Measurements from ENCODE around the gene KIAA0753.
"Not testable (repeated sequence)": the region's sequence is repeated elsewhere in the genome, so short reads cannot be mapped to it uniquely, and the experiment has no call there.

KIAA0753 gene

DNA sequence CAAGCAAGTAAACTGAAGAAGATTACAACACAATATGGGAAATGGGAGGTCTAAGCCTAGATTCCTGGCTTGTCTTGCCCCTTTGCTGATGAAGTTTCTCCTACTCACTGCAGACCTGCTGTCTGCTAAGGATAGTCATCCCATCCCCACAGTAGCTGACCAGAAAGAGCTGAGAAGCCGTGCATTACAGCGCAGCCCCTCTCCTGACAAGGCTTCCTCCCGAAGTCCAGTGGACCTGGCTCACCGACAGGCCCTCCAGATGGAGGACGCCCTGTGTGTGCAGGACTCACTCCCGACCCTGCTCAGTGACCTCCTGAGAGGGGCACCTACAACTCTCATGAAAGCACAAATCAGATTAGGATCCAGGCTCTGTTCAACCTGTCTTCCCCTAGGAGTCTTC is 35.4 kb downstream of the KIAA0753 start:
- no peak for FAIRE-seq
- TF ChIP-seq POLR2A (IDR thresholded peaks at IDR 0.05; ENCODE audit: low read depth, low read length) (no peak), PAX5 (IDR thresholded peaks at IDR 0.05; ENCODE audit: insufficient read depth, low read length, severe bottlenecking) (no peak), SPI1 (IDR thresholded peaks at IDR 0.05; ENCODE audit: low read depth, low read length) (no peak), POLR2AphosphoS5 (IDR thresholded peaks at IDR 0.05; ENCODE audit: low read depth, low read length) (no peak), POU2F2 (IDR thresholded peaks at IDR 0.05; ENCODE audit: low read depth, low read length) (no peak), TAF1 (IDR thresholded peaks at IDR 0.05; ENCODE audit: low read depth, low read length) (no peak)
- DNase-seq (ENCODE audit: insufficient read length, low spot score): no peak

DNA sequence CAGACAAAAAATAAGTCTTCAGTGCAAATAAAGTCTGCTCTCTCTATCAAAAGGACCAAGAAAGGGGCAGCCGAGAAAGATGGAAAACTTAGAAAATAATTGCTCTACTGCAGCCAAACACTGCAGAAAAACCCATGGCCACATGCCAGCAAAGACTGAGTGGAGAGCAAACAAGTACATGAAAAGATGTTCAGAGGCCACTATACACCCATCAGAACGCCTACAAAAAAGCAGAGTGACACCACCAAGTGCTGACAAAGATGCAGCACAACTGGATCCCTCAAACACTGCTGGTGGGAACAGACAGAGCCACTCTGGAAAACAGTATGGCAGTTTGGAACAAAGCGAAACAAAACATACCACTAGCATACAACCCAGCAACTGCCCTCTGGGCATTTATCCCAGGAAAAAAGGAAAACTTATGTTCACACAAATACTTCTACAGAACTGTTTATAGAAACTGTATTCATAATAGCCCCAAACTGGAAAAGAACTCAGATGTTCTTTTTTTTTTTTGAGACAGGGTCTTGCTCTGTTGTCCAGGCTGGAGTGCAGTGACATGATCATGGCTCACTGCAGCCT is 36.7 kb downstream of the KIAA0753 start:
- DNase-seq (ENCODE audit: insufficient read length, low spot score): no peak
- FAIRE-seq: no peak
- TF ChIP-seq POLR2A (IDR thresholded peaks at IDR 0.05; ENCODE audit: low read depth, low read length): no peak
- TF ChIP-seq PAX5 (IDR thresholded peaks at IDR 0.05; ENCODE audit: insufficient read depth, low read length, severe bottlenecking): no peak
- TF ChIP-seq TAF1 (IDR thresholded peaks at IDR 0.05; ENCODE audit: low read depth, low read length): no peak
- TF ChIP-seq SPI1 (IDR thresholded peaks at IDR 0.05; ENCODE audit: low read depth, low read length): no peak
- TF ChIP-seq POLR2AphosphoS5 (IDR thresholded peaks at IDR 0.05; ENCODE audit: low read depth, low read length): no peak
- no peak for TF ChIP-seq POU2F2 (IDR thresholded peaks at IDR 0.05; ENCODE audit: low read depth, low read length)

DNA sequence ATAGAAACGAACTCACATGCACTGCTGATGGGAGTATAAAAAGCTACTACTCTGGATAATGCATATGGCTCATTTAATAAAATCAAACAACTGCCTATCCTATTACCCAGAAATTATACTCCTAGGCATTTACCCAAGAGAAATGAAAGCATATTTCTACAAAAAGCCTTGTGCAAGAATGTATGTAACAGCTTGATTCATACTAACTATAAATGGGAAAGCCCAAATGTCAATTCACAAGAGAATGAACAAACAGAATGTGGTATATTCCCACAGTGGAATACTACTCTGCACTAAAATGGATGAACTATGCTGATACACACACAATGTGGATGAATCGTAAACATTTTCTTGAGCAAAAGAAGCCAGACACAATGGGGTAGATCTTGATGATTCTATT is 38.4 kb downstream of the KIAA0753 start:
- FAIRE-seq: no peak
- DNase-seq (ENCODE audit: insufficient read length, low spot score): no peak
- no peak for TF ChIP-seq POLR2AphosphoS5 (IDR thresholded peaks at IDR 0.05; ENCODE audit: low read depth, low read length)
- TF ChIP-seq TAF1 (IDR thresholded peaks at IDR 0.05; ENCODE audit: low read depth, low read length): no peak
- no peak for TF ChIP-seq POU2F2 (IDR thresholded peaks at IDR 0.05; ENCODE audit: low read depth, low read length)
- TF ChIP-seq PAX5 (IDR thresholded peaks at IDR 0.05; ENCODE audit: insufficient read depth, low read length, severe bottlenecking): no peak

DNA sequence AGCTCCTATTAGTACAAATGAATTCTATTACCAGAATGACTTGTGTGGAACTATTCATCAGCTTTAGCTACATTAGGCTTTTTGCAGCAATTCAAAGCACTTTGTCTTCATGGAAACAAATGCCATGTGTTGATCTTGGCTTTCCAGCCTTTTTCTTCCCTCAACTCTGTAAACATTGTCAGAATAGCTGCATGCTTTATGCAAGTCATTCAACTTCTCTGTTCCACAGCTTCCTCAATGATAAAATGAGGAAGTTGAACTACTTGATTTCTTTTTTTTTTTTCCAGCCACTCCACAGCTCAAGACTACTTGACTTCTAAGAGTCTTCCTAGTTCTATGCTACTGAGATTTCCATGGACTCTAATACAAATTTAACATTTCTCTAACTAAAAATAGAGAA is 41.1 kb downstream of the KIAA0753 start:
- FAIRE-seq: no peak
- DNase-seq (ENCODE audit: insufficient read length, low spot score): no peak
- TF ChIP-seq SPI1 (IDR thresholded peaks at IDR 0.05; ENCODE audit: low read depth, low read length) (peak; percentile 17; the same call in 1 of the 2 replicates), POLR2AphosphoS5 (IDR thresholded peaks at IDR 0.05; ENCODE audit: low read depth, low read length) (no peak)

DNA sequence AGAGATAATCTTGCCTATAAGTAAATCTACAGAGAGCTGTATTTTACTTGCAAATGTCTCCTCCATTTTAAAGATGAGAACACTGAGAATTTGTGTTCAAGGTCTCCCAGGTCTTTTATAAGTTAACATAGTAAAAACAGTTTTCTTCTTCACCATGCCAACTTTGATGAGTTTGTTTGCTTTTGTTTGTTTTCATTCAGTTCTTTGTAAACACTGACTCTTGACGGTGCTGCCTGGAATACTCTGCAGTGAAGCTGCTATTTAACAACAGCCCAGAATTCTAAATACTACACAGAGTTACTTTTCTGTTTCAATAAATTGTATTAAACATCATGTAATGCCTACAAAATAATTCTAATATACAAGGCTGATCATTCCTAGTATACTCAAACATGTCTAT is 42.8 kb downstream of the KIAA0753 start:
- DNase-seq (ENCODE audit: insufficient read length, low spot score) (no peak), FAIRE-seq (no peak)
- no peak for TF ChIP-seq POU2F2 (IDR thresholded peaks at IDR 0.05; ENCODE audit: low read depth, low read length)
- TF ChIP-seq TAF1 (IDR thresholded peaks at IDR 0.05; ENCODE audit: low read depth, low read length): no peak
- TF ChIP-seq POLR2A (IDR thresholded peaks at IDR 0.05; ENCODE audit: low read depth, low read length): no peak

DNA sequence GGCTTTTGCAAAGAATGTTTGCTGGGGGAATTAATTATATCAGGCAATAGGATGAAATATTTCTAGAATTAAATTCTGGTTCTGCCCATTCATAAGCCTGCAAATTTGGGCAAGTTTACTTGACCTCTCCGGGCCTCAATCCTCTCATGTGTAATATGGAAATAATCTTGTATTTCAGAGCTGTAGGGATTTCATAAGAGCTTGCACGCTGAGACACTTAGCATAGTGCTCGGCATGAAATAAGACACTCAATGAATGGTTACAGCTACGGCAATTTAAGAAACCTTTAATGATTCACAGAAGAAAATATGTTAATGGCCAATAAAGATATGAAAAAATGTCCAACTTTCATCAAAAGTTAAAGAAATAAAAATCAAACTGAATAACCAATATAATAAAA is 43.6 kb downstream of the KIAA0753 start:
- FAIRE-seq (no peak), DNase-seq (ENCODE audit: insufficient read length, low spot score) (no peak)
- no peak for TF ChIP-seq POLR2AphosphoS5 (IDR thresholded peaks at IDR 0.05; ENCODE audit: low read depth, low read length)
- no peak for TF ChIP-seq TAF1 (IDR thresholded peaks at IDR 0.05; ENCODE audit: low read depth, low read length)
- no peak for TF ChIP-seq SPI1 (IDR thresholded peaks at IDR 0.05; ENCODE audit: low read depth, low read length)
- no peak for TF ChIP-seq POLR2A (IDR thresholded peaks at IDR 0.05; ENCODE audit: low read depth, low read length)
- no peak for TF ChIP-seq POU2F2 (IDR thresholded peaks at IDR 0.05; ENCODE audit: low read depth, low read length)
- no peak for TF ChIP-seq PAX5 (IDR thresholded peaks at IDR 0.05; ENCODE audit: insufficient read depth, low read length, severe bottlenecking)

DNA sequence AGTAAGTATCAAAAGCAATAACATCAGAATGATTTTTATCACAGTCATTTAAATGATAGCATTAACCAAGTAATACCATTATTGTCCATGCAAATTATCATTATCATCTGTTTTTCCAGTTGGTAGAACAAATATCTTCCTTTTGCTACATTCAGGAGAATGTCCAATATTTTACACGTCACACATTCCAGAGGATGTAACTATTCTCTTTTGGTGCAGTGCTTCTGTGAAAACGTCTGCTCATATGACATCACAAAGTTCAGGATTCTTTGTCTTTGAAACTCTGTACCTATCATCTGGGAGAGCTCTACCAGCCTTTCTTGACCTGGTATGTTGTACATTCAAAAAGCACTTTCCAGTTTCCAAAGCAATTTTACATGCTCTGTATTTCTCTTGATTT is 44.0 kb downstream of the KIAA0753 start:
- DNase-seq (ENCODE audit: insufficient read length, low spot score): no peak
- no peak for FAIRE-seq
- TF ChIP-seq POLR2A (IDR thresholded peaks at IDR 0.05; ENCODE audit: low read depth, low read length) (no peak), TAF1 (IDR thresholded peaks at IDR 0.05; ENCODE audit: low read depth, low read length) (no peak), PAX5 (IDR thresholded peaks at IDR 0.05; ENCODE audit: insufficient read depth, low read length, severe bottlenecking) (no peak), POU2F2 (IDR thresholded peaks at IDR 0.05; ENCODE audit: low read depth, low read length) (no peak), POLR2AphosphoS5 (IDR thresholded peaks at IDR 0.05; ENCODE audit: low read depth, low read length) (no peak), SPI1 (IDR thresholded peaks at IDR 0.05; ENCODE audit: low read depth, low read length) (no peak)

DNA sequence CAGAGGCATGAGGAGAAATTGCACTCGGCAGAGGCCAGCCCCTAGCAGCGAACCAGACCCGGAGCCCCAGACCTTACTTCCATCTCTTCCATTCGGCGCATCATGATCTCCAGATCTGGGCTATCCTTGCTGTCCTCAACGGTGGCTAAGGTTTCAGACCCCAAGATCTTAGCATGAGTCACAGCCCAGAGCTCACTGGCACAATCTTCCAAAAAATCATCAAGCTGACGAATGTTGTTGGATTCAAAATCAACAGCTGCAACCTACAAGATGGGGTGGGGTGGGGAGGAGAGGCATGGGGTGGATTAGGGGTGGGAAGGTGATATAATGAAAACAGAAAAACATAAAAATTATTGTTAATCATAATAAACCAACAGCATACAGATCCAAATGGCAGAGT is 44.4 kb downstream of the KIAA0753 start:
- DNase-seq (ENCODE audit: insufficient read length, low spot score) (no peak), FAIRE-seq (no peak)
- no peak for TF ChIP-seq TAF1 (IDR thresholded peaks at IDR 0.05; ENCODE audit: low read depth, low read length)

DNA sequence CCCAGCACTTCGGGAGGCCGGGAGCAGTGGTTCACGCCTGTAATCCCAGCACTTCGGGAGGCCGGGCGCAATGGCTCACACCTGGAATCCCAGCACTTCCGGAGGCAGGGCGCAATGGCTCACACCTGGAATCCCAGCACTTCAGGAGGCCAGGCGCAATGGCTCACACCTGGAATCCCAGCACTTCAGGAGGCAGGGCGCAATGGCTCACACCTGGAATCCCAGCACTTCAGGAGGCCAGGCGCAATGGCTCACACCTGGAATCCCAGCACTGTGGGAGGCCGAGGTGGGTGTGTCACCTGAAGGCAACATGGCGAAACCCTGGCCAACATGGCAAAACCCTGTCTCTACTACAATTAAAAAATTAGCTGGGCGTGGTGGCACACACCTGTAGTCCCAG is 47.1 kb downstream of the KIAA0753 start:
- peak; percentile 51 for FAIRE-seq
- DNase-seq (ENCODE audit: insufficient read length, low spot score): not testable (repeated sequence)

DNA sequence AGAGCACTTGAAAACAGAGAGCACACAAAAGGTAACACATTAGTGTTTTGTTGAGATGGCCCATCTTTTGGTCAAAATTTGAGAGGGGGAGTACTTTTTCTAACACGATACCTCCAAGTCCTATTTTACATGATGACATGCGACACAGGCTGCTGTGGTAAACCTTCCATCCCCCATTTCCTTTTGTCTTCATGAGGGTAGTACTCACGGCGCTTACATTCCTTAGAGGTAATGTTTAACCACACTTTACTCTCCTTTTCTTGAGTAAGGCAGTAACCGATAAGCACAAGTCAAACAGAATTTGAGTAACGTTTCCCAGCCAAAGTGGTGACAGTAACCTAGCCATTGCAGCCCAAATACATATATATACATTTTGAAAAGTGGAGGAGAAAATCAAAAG is 48.3 kb downstream of the KIAA0753 start:
- FAIRE-seq (no peak), DNase-seq (ENCODE audit: insufficient read length, low spot score) (no peak)
- TF ChIP-seq PAX5 (IDR thresholded peaks at IDR 0.05; ENCODE audit: insufficient read depth, low read length, severe bottlenecking) (no peak), SPI1 (IDR thresholded peaks at IDR 0.05; ENCODE audit: low read depth, low read length) (no peak), POLR2AphosphoS5 (IDR thresholded peaks at IDR 0.05; ENCODE audit: low read depth, low read length) (no peak), POLR2A (IDR thresholded peaks at IDR 0.05; ENCODE audit: low read depth, low read length) (no peak), TAF1 (IDR thresholded peaks at IDR 0.05; ENCODE audit: low read depth, low read length) (no peak), POU2F2 (IDR thresholded peaks at IDR 0.05; ENCODE audit: low read depth, low read length) (no peak)

DNA sequence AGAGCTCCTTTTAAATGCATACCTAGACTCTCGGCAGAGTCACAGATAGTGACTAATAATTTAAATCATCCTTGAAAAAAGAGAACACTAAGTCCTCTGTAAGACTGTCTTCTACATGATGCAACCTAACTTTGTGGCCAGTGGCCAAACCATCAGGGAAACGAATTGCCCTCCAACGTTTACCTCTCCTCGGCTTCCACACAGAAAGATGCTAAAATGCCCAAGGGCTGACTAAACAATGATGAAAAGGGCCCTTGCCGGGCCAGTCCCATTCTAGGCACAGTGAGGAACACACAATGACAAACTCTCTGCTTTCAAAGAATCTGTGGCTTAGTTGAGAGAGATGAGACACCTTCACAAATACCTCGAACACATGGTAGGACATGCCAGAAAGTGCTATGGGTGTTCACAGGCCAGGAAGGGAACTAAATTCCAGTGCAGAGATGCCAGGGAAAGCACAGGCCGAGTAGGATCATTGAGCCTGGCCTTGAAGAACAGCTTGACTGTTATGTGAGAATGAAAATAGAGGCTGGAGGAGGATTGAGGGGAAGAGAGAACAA is 48.8 kb downstream of the KIAA0753 start:
- no peak for DNase-seq (ENCODE audit: insufficient read length, low spot score)
- FAIRE-seq: no peak
- TF ChIP-seq PAX5 (IDR thresholded peaks at IDR 0.05; ENCODE audit: insufficient read depth, low read length, severe bottlenecking) (no peak), SPI1 (IDR thresholded peaks at IDR 0.05; ENCODE audit: low read depth, low read length) (no peak), TAF1 (IDR thresholded peaks at IDR 0.05; ENCODE audit: low read depth, low read length) (no peak), POLR2AphosphoS5 (IDR thresholded peaks at IDR 0.05; ENCODE audit: low read depth, low read length) (no peak), POU2F2 (IDR thresholded peaks at IDR 0.05; ENCODE audit: low read depth, low read length) (no peak), POLR2A (IDR thresholded peaks at IDR 0.05; ENCODE audit: low read depth, low read length) (no peak)

Measured in GM12891 (cell line).